Measurements from ENCODE around the gene TRPC4.

The TRPC4 gene

DNA sequence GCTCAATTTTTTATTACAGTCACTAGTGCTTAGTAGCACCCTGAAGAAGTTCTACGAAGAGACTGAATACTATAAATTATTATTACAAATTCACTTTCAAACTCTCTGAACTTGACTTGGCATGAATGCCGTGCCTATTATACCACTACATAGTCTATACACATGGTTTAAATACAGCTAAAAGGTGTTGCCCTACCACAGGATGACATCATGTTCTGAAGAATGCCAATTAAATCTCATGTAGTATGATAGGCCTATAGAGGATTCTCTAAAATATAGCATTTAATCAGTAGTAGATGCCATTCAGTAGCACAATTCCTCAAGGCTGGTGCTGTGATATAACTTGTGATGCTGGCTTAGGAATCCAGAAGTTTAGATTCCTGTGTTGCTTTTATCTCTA is 254.3 kb downstream of the TRPC4 start:
- TF ChIP-seq, protein P1, sequence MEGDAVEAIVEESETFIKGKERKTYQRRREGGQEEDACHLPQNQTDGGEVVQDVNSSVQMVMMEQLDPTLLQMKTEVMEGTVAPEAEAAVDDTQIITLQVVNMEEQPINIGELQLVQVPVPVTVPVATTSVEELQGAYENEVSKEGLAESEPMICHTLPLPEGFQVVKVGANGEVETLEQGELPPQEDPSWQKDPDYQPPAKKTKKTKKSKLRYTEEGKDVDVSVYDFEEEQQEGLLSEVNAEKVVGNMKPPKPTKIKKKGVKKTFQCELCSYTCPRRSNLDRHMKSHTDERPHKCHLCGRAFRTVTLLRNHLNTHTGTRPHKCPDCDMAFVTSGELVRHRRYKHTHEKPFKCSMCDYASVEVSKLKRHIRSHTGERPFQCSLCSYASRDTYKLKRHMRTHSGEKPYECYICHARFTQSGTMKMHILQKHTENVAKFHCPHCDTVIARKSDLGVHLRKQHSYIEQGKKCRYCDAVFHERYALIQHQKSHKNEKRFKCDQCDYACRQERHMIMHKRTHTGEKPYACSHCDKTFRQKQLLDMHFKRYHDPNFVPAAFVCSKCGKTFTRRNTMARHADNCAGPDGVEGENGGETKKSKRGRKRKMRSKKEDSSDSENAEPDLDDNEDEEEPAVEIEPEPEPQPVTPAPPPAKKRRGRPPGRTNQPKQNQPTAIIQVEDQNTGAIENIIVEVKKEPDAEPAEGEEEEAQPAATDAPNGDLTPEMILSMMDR (IDR thresholded peaks at IDR 0.05; ENCODE audit: low read length), result no peak
- TF ChIP-seq EZH2 (optimal IDR thresholded peaks at IDR 0.05; ENCODE audit: low read depth, low read length) (no peak), EZH2phosphoT487 (IDR thresholded peaks at IDR 0.05; ENCODE audit: low read length) (no peak)
- H3K9me2 ChIP-seq (replicated peaks; ENCODE audit: insufficient read depth, low read length), result no peaks in the 10 kb centered on the region
- H4K20me1 ChIP-seq (ENCODE audit: insufficient read depth, low read length), result no peaks in the 10 kb centered on the region
- H2AFZ ChIP-seq (ENCODE audit: low read length), result no peak overlapping the region
- no peak overlapping the region for H3K9ac ChIP-seq (ENCODE audit: low read length)
- no peaks in the 10 kb centered on the region for H3K9me3 ChIP-seq (replicated peaks; ENCODE audit: insufficient read depth, low read length)
- H3K36me3 ChIP-seq (replicated peaks; ENCODE audit: insufficient read depth, low read length), result no peaks in the 10 kb centered on the region
- no peaks in the 10 kb centered on the region for H3K79me2 ChIP-seq (ENCODE audit: low read length)
- H3K4me2 ChIP-seq (ENCODE audit: low read depth, low read length), result no peak overlapping the region
- H3K27me3 ChIP-seq (replicated peaks; ENCODE audit: insufficient read depth, low read length), result no peaks in the 10 kb centered on the region
- H3K4me1 ChIP-seq (ENCODE audit: low read length), result no peaks in the 10 kb centered on the region
- no peaks in the 10 kb centered on the region for H3F3A ChIP-seq (ENCODE audit: insufficient read depth, low read length)
- no peak for DNase-seq
- H3K27ac ChIP-seq (ENCODE audit: low read length), result no peak overlapping the region
- no peak overlapping the region for H3K4me3 ChIP-seq (ENCODE audit: low read length)

DNA sequence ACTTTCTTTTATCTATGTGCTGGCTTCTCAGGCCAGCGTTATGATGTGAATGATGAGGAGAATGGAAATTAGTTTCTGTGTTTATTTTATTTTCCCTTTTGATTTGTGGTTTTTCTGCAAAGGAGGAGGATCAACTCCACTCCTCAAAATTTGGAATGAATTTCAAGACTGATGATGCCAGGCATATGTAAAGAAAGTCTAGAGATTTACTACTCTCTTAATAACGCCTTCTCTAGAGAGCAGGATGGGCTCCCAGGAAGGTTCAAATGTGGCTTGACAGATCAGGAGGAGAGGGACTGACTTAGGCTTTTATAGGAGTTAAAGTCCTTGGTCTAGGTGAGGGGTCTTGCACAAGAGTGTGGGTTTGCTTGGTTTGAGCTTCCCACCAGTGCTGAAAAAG is 255.9 kb downstream of the TRPC4 start:
- H3K9me2 ChIP-seq (replicated peaks; ENCODE audit: insufficient read depth, low read length), result no peaks in the 10 kb centered on the region
- no peaks in the 10 kb centered on the region for H3K9me3 ChIP-seq (replicated peaks; ENCODE audit: insufficient read depth, low read length)
- no peak overlapping the region for H3K4me2 ChIP-seq (ENCODE audit: low read depth, low read length)
- H3K27me3 ChIP-seq (replicated peaks; ENCODE audit: insufficient read depth, low read length), result no peaks in the 10 kb centered on the region
- no peaks in the 10 kb centered on the region for H3F3A ChIP-seq (ENCODE audit: insufficient read depth, low read length)
- no peaks in the 10 kb centered on the region for H3K79me2 ChIP-seq (ENCODE audit: low read length)
- no peak for TF ChIP-seq EZH2 (optimal IDR thresholded peaks at IDR 0.05; ENCODE audit: low read depth, low read length)
- no peak for TF ChIP-seq EZH2phosphoT487 (IDR thresholded peaks at IDR 0.05; ENCODE audit: low read length)
- TF ChIP-seq, protein P1 (IDR thresholded peaks at IDR 0.05; ENCODE audit: low read length), result no peak
- DNase-seq, result no peak
- no peaks in the 10 kb centered on the region for H4K20me1 ChIP-seq (ENCODE audit: insufficient read depth, low read length)
- no peak overlapping the region for H3K9ac ChIP-seq (ENCODE audit: low read length)
- no peak overlapping the region for H3K4me3 ChIP-seq (ENCODE audit: low read length)
- H3K36me3 ChIP-seq (replicated peaks; ENCODE audit: insufficient read depth, low read length), result no peaks in the 10 kb centered on the region
- no peak overlapping the region for H2AFZ ChIP-seq (ENCODE audit: low read length)
- H3K4me1 ChIP-seq (ENCODE audit: low read length), result no peaks in the 10 kb centered on the region
- H3K27ac ChIP-seq (ENCODE audit: low read length), result no peak overlapping the region

DNA sequence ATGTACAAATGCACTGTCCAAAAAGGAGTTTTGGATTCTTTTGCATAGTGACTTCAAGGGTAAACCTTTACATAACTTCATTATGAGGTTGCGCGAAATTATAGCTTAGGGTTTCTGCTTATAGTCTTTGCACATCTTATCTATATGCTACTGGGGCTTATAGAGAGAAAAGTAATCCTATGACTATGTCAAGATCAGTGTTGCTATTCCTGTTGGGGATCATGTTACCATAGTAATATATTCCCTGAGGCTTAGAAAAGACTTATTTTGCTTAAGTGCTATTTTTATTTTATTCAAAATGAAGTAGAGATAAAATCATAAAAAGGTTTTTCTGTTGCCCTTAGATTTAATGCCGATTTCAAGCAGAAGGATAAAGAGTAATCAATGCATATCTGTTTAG is 256.3 kb downstream of the TRPC4 start:
- Histone ChIP-seq H3K4me1 (ENCODE audit: low read length) (no peaks in the 10 kb centered on the region), H4K20me1 (ENCODE audit: insufficient read depth, low read length) (no peaks in the 10 kb centered on the region), H3K36me3 (replicated peaks; ENCODE audit: insufficient read depth, low read length) (no peaks in the 10 kb centered on the region), H3K9me2 (replicated peaks; ENCODE audit: insufficient read depth, low read length) (no peaks in the 10 kb centered on the region), H3K9ac (ENCODE audit: low read length) (no peak overlapping the region), H3F3A (ENCODE audit: insufficient read depth, low read length) (no peaks in the 10 kb centered on the region), H2AFZ (ENCODE audit: low read length) (no peak overlapping the region), H3K4me3 (ENCODE audit: low read length) (no peak overlapping the region), H3K4me2 (ENCODE audit: low read depth, low read length) (no peak overlapping the region), H3K27me3 (replicated peaks; ENCODE audit: insufficient read depth, low read length) (no peaks in the 10 kb centered on the region), H3K27ac (ENCODE audit: low read length) (no peak overlapping the region), H3K9me3 (replicated peaks; ENCODE audit: insufficient read depth, low read length) (no peaks in the 10 kb centered on the region), H3K79me2 (ENCODE audit: low read length) (no peaks in the 10 kb centered on the region)
- TF ChIP-seq, protein P1 (IDR thresholded peaks at IDR 0.05; ENCODE audit: low read length), result no peak
- TF ChIP-seq EZH2 (optimal IDR thresholded peaks at IDR 0.05; ENCODE audit: low read depth, low read length), result no peak
- no peak for TF ChIP-seq EZH2phosphoT487 (IDR thresholded peaks at IDR 0.05; ENCODE audit: low read length)
- DNase-seq, result no peak

Data from MM.1S (cell line).